ENCODE measurements around the gene CEBPA.
"Not testable (repeated sequence)": the region's sequence is repeated elsewhere in the genome, so short reads cannot be mapped to it uniquely, and the experiment has no call there.

The CEBPA gene

GRCh38 chr19:33323093-33323820 lies 20.9 kb upstream of the CEBPA start:
- FAIRE-seq, result no peak

GRCh38 chr19:33320636-33321035 lies 18.3 kb upstream of the CEBPA start:
- no peak for FAIRE-seq

- not testable (repeated sequence) for FAIRE-seq
Measured at GRCh38 chr19:33317991-33318390, 15.7 kb upstream of the CEBPA start.

GRCh38 chr19:33317517-33317916 lies 15.2 kb upstream of the CEBPA start:
- no peak for FAIRE-seq

GRCh38 chr19:33316541-33317264 lies 14.4 kb upstream of the CEBPA start:
- no peak for FAIRE-seq

- FAIRE-seq, result not testable (repeated sequence)
Measured at GRCh38 chr19:33312808-33313207, 10.5 kb upstream of the CEBPA start.

GRCh38 chr19:33312065-33312464 lies 9.7 kb upstream of the CEBPA start:
- FAIRE-seq, result no peak

- FAIRE-seq, result no peak
Measured at GRCh38 chr19:33311326-33311682, 9.0 kb upstream of the CEBPA start.

- no peak for FAIRE-seq
Measured at GRCh38 chr19:33310606-33311325, 8.4 kb upstream of the CEBPA start.

- FAIRE-seq, result no peak
Measured at GRCh38 chr19:33309826-33310225, 7.5 kb upstream of the CEBPA start.

GRCh38 chr19:33306853-33307792 lies 4.8 kb upstream of the CEBPA start:
- FAIRE-seq, result no peak

- FAIRE-seq, result no peak
Measured at GRCh38 chr19:33306191-33306590, 3.9 kb upstream of the CEBPA start.

- FAIRE-seq, result no peak
Measured at GRCh38 chr19:33304760-33305647, 2.7 kb upstream of the CEBPA start.

GRCh38 chr19:33304371-33304759 lies 2.0 kb upstream of the CEBPA start:
- no peak for FAIRE-seq

- no peak for FAIRE-seq
Measured at GRCh38 chr19:33303791-33304345, 1.5 kb upstream of the CEBPA start.

GRCh38 chr19:33302974-33303790 lies 848 bp upstream of the CEBPA start:
- FAIRE-seq, result no peak

- FAIRE-seq, result no peak
Measured at GRCh38 chr19:33301900-33302174, 497 bp downstream of the CEBPA start.

- FAIRE-seq, result no peak
Measured at GRCh38 chr19:33301144-33301899, 1.0 kb downstream of the CEBPA start.

- no peak for FAIRE-seq
Measured at GRCh38 chr19:33300894-33301143, 1.5 kb downstream of the CEBPA start.

Measured in TTC549 (cell line).